ENCODE measurements around the gene SDK2. TPM values are rescaled to one million over a fixed set of nuclear protein-coding genes. Genes with fewer than 3 reads are reported as not detected.

Gene SDK2, protein sequence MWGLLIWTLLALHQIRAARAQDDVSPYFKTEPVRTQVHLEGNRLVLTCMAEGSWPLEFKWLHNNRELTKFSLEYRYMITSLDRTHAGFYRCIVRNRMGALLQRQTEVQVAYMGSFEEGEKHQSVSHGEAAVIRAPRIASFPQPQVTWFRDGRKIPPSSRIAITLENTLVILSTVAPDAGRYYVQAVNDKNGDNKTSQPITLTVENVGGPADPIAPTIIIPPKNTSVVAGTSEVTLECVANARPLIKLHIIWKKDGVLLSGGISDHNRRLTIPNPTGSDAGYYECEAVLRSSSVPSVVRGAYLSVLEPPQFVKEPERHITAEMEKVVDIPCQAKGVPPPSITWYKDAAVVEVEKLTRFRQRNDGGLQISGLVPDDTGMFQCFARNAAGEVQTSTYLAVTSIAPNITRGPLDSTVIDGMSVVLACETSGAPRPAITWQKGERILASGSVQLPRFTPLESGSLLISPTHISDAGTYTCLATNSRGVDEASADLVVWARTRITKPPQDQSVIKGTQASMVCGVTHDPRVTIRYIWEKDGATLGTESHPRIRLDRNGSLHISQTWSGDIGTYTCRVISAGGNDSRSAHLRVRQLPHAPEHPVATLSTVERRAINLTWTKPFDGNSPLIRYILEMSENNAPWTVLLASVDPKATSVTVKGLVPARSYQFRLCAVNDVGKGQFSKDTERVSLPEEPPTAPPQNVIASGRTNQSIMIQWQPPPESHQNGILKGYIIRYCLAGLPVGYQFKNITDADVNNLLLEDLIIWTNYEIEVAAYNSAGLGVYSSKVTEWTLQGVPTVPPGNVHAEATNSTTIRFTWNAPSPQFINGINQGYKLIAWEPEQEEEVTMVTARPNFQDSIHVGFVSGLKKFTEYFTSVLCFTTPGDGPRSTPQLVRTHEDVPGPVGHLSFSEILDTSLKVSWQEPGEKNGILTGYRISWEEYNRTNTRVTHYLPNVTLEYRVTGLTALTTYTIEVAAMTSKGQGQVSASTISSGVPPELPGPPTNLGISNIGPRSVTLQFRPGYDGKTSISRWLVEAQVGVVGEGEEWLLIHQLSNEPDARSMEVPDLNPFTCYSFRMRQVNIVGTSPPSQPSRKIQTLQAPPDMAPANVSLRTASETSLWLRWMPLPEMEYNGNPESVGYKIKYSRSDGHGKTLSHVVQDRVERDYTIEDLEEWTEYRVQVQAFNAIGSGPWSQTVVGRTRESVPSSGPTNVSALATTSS (N-terminal part only)
- 0.15 and 0.34 TPM in 2 replicates for total RNA-seq

GRCh38 chr17:73644145-73645049 is at the start of gene SDK2:
Gene SDK2, minus strand, starts transcription at chr17:73644445. Its CDS starts 357 bp downstream, at chr17:73644088.

DNA sequence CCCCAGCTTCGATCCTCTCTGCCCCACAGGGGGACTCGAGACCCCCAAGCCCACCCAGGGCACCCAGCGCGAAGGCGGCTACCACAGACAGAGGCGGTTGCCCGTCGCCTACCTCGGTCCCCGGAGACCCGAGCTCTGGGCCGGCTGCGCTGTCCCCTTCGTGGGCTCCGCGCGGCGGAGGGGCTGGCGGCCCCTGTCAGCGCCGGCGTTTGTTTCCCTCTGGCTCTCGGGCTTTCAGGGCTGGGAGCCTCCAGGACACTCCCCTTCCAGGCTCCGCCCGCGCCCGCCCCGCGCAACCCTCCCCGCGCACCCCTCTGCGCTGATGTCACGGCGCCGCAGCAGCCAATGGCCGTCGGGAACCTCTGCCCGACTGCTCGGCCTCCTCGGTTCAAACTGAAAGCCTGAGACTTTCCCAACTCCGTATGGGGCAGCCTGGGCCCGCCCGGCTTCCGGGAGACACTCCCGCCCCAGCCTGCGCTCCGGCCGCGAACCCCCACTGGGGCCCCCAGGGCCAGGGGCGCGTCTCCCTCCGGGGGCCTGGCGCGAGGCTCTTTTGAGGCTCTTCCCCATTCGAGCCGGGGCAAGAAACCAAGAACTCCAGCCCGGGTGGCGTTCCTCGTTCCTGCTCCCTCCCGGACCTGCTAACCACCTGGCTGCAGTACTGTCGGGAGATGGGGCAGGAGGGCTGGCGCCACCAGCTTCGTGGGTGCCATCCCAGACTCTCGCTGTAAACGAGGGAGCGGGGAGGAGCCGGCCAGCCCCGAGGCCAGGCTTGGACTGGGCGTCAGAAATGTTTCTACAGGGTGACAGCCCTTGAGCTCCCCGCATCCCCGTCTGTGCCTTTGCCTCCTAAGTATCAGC is 332.2 kb downstream of the SDK2 start, which contains the start of gene CDC42EP4:
Gene CDC42EP4 (minus strand): TSS at position 221 of the 861 bp plus-strand sequence. CDS start 25,501 bp downstream, outside the sequence.

